Caco-2 (cell line): ENCODE measurements around the gene ATP1B1. TPM values are rescaled to one million over a fixed set of nuclear protein-coding genes. Genes with fewer than 3 reads are reported as not detected.

Experiments
- BruUV-seq: library from RNA; stranded (reverse); fragments of 400-500 nt; replicated peaks from 2 replicates; lab custom pipeline; 2021; lab: Mats Ljungman, UMichigan
- CTCF ChIA-PET: fragments of 300-600 bp; sonication (Branson Sonifier 250); formaldehyde crosslinking; loops from one replicate; lab custom pipeline; 2022; ENCODE audit warnings: antibody characterized with exemption; lab: Charles Lee
- POLR2A ChIA-PET: fragments of 300-600 bp; sonication (Branson Sonifier 250); formaldehyde crosslinking; loops from one replicate; lab custom pipeline; 2022; ENCODE audit warnings: antibody characterized with exemption; lab: Charles Lee
- DNase-seq, 2 experiments: peaks; one replicate each; pipeline versions ENCODE4 v3.0.0 to v3.0.0-alpha.2; 2020 to 2022
- H3K27me3 ChIP-seq: replicated peaks from 2 replicates; pipeline ENCODE4 v1.6.0; 2011; ENCODE audit warnings: low read length; ENCODE audit not compliant: control insufficient read depth, insufficient read depth
- H3K36me3 ChIP-seq: 2 replicates; pipeline ENCODE4 v1.5.1; 2011; ENCODE audit warnings: low read length; ENCODE audit not compliant: control insufficient read depth, insufficient read depth
- H3K4me1 ChIP-seq: fragments of 250-450 bp; sonication (Bioruptor Pico); 2 replicates; pipeline ENCODE4 v1.5.1; 2020; ENCODE audit warnings: mild to moderate bottlenecking
- H3K4me3 ChIP-seq: 2 replicates; pipeline ENCODE4 v1.5.1; 2011; ENCODE audit warnings: low read depth, mild to moderate bottlenecking, control low read depth, low read length
- H3K9me3 ChIP-seq: fragments of 250-450 bp; sonication (Bioruptor Pico); 2 replicates; pipeline ENCODE4 v1.5.1; 2020; ENCODE audit warnings: mild to moderate bottlenecking, moderate library complexity
- H3K27ac Mint-ChIP-seq: one replicate; pipeline ENCODE4 v1.8.0; 2022; ENCODE audit warnings: mixed read lengths; ENCODE audit not compliant: unreplicated experiment
- H3K27me3 Mint-ChIP-seq: one replicate; pipeline ENCODE4 v1.8.0; 2022; ENCODE audit warnings: mixed read lengths; ENCODE audit not compliant: insufficient read depth, unreplicated experiment
- H3K36me3 Mint-ChIP-seq: one replicate; pipeline ENCODE4 v1.8.0; 2022; ENCODE audit warnings: mild to moderate bottlenecking, mixed read lengths; ENCODE audit not compliant: insufficient read depth, unreplicated experiment
- H3K4me1 Mint-ChIP-seq: one replicate; pipeline ENCODE4 v1.8.0; 2022; ENCODE audit warnings: low read depth, mixed read lengths; ENCODE audit not compliant: unreplicated experiment
- H3K4me3 Mint-ChIP-seq: one replicate; pipeline ENCODE4 v1.8.0; 2022; ENCODE audit warnings: mild to moderate bottlenecking, moderate library complexity, mixed read lengths; ENCODE audit not compliant: unreplicated experiment
- H3K9me3 Mint-ChIP-seq: one replicate; pipeline ENCODE4 v1.8.0; 2022; ENCODE audit warnings: mixed read lengths; ENCODE audit not compliant: unreplicated experiment
- intact Hi-C: fragments of 100-400 bp; cut with micrococcal nuclease; formaldehyde crosslinking; loops from one replicate; pipeline ENCODE4 v1.10.0; 2022; ENCODE audit not compliant: unreplicated experiment
- total RNA-seq: library from RNA; stranded (reverse); gene quantifications from 2 replicates; pipeline ENCODE4 v1.2.3, GENCODE V29; 2022
- TF ChIP-seq, protein P1 (sequence below), 2 experiments: fragments of 200-600 bp in 1 of 2; IDR thresholded peaks; 1 replicate in 1 of 2; 2 replicates in 1 of 2; pipeline versions ENCODE4 v1.5.1 to v1.8.0; 2011 to 2022; ENCODE audit warnings: antibody characterized with exemption in 1 of 2, control low read depth in 1 of 2, inconsistent platforms in 1 of 2, low read depth in 1 of 2, low read length in 1 of 2, mild to moderate bottlenecking in 1 of 2, moderate library complexity in 1 of 2; ENCODE audit not compliant: insufficient read depth in 1 of 2, severe bottlenecking in 1 of 2, unreplicated experiment in 1 of 2

The ATP1B1 gene
- total RNA-seq, 1 experiment from 2014 or later, result 320 TPM

DNA sequence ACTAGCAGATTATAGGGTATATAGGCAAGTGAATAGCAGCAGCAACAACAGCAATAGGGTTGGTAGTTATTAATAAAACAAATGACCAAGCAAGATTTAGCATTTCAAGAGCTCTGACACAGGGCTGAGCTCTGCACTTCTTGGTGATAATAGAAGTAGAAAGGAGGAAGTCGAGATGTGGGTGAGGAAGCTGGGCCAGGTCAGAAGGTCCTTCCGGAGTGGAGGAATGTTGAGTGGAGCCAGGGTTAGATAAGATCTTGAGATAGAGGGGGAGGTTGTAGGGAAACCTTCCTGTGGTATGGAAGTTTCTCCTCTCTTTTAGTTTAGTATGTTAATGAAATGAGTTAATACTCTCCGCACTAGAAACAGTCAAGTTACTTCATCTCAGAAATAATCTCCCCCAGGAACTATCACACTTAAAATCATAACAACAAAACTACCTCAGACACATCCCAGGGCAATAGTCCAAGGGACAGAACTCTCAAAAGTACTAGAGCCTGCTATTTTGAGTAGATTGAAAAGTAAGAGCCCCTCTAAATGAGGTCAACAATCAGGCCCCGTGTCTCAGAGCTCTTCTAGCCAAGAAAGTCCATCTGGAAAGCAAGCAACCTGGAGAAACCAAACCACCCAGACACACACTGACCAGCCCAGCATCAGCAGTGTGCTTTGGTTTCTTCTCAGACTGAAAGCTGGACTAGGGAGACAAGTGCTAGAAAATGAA is 45.4 kb upstream of the ATP1B1 start:
- ChIA-PET CTCF (no interaction called here), POLR2A (no interaction called here)
- no peaks in the 10 kb centered on the region for H3K27me3 Mint-ChIP-seq
- no peak overlapping the region for H3K27ac Mint-ChIP-seq
- TF ChIP-seq, protein P1, sequence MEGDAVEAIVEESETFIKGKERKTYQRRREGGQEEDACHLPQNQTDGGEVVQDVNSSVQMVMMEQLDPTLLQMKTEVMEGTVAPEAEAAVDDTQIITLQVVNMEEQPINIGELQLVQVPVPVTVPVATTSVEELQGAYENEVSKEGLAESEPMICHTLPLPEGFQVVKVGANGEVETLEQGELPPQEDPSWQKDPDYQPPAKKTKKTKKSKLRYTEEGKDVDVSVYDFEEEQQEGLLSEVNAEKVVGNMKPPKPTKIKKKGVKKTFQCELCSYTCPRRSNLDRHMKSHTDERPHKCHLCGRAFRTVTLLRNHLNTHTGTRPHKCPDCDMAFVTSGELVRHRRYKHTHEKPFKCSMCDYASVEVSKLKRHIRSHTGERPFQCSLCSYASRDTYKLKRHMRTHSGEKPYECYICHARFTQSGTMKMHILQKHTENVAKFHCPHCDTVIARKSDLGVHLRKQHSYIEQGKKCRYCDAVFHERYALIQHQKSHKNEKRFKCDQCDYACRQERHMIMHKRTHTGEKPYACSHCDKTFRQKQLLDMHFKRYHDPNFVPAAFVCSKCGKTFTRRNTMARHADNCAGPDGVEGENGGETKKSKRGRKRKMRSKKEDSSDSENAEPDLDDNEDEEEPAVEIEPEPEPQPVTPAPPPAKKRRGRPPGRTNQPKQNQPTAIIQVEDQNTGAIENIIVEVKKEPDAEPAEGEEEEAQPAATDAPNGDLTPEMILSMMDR (IDR thresholded peaks at IDR 0.05; ENCODE audit: insufficient read depth in 1 of 2, low read depth in 1 of 2, low read length in 1 of 2, severe bottlenecking in 1 of 2, unreplicated experiment in 1 of 2), result no peak
- peaks cover 6% of the 10 kb centered on the region for H3K36me3 Mint-ChIP-seq
- intact Hi-C loops, result no loop called here
- no peak overlapping the region for H3K4me3 Mint-ChIP-seq
- peaks cover 10% of the 10 kb centered on the region for H3K9me3 ChIP-seq
- DNase-seq, result no peak
- peaks cover 43% of the 10 kb centered on the region for H3K9me3 Mint-ChIP-seq
- H3K27me3 ChIP-seq, result no peaks in the 10 kb centered on the region
- BruUV-seq, result no TSS peak
- no peaks in the 10 kb centered on the region for H3K36me3 ChIP-seq
- no peak overlapping the region for H3K4me3 ChIP-seq
- H3K4me1 Mint-ChIP-seq, result peaks cover 7% of the 10 kb centered on the region
- H3K4me1 ChIP-seq, result peaks cover 3% of the 10 kb centered on the region; the same call in 1 of the 2 replicates

DNA sequence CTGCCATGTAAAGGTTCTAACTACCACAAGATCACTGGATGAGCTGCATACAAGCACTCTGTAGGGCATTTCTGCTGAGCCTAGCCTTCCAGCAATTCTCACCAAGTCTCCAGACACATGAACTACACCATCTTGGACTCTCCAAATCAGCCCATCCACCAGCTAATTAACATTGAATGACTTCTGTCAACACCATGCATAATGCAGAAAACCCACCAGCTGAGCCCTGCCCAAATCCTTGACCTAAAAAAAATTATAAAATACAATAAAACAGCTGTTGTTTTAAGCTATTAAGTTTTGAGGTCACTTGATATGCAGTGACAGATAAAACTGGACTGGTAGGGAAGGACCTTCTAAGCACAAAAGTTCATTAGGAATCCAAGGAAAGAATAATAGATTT is 44.3 kb upstream of the ATP1B1 start:
- Mint-ChIP-seq H3K36me3 (peaks cover 6% of the 10 kb centered on the region), H3K4me3 (no peak overlapping the region), H3K9me3 (peaks cover 42% of the 10 kb centered on the region), H3K27ac (no peak overlapping the region), H3K27me3 (no peaks in the 10 kb centered on the region), H3K4me1 (peaks cover 7% of the 10 kb centered on the region)
- DNase-seq, result no peak
- no TSS peak for BruUV-seq
- CTCF ChIA-PET, result no interaction called here
- Histone ChIP-seq H3K4me1 (peaks cover 3% of the 10 kb centered on the region; the same call in 1 of the 2 replicates), H3K9me3 (peaks cover 16% of the 10 kb centered on the region), H3K4me3 (no peak overlapping the region), H3K27me3 (no peaks in the 10 kb centered on the region), H3K36me3 (no peaks in the 10 kb centered on the region)
- TF ChIP-seq, protein P1 (IDR thresholded peaks at IDR 0.05; ENCODE audit: insufficient read depth in 1 of 2, low read depth in 1 of 2, low read length in 1 of 2, severe bottlenecking in 1 of 2, unreplicated experiment in 1 of 2), result no peak
- POLR2A ChIA-PET, result no interaction called here
- intact Hi-C loops, result no loop called here

DNA sequence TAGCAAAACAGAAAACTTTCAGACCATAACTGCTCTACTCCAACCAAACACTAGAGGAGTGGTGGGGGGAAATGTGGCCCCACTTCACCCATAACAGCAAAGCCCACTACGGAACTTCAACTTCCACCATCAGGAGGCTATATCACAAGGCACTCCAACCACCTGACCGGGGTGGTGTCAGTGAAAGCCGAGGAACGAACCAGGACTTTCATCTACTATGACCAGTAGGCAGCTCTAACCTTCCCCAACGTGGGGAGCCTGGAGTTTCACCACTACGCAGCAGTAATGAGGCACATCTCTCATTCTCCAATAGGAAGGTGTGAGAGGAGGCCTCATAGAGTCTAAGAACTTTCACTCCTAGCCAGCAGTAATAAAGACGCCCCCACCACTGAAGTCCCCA is 42.4 kb upstream of the ATP1B1 start:
- ChIA-PET CTCF (no interaction called here), POLR2A (no interaction called here)
- no peaks in the 10 kb centered on the region for H3K36me3 ChIP-seq
- intact Hi-C loops, result no loop called here
- Mint-ChIP-seq H3K4me1 (peaks cover 7% of the 10 kb centered on the region), H3K36me3 (peaks cover 6% of the 10 kb centered on the region), H3K27me3 (no peaks in the 10 kb centered on the region), H3K9me3 (peaks cover 32% of the 10 kb centered on the region), H3K4me3 (no peak overlapping the region), H3K27ac (no peak overlapping the region)
- H3K9me3 ChIP-seq, result peaks cover 22% of the 10 kb centered on the region
- TF ChIP-seq, protein P1 (IDR thresholded peaks at IDR 0.05; ENCODE audit: insufficient read depth in 1 of 2, low read depth in 1 of 2, low read length in 1 of 2, severe bottlenecking in 1 of 2, unreplicated experiment in 1 of 2), result no peak
- no TSS peak for BruUV-seq
- H3K27me3 ChIP-seq, result no peaks in the 10 kb centered on the region
- peaks cover 3% of the 10 kb centered on the region; the same call in 1 of the 2 replicates for H3K4me1 ChIP-seq
- H3K4me3 ChIP-seq, result no peak overlapping the region
- no peak for DNase-seq
